Upper lobe of left lung (tissue), 4 donors: Measurements from ENCODE around the gene CCDC197.

Experiments used
- POLR2A ChIP-seq, 4 donors: fragments of 450-650 bp; IDR thresholded peaks; one replicate each; pipeline ENCODE4 v1.5.1; 2016 to 2017; ENCODE audit warnings: antibody characterized with exemption in 4 of 4, mild to moderate bottlenecking in 2 of 4
- TF ChIP-seq, protein P1 (sequence below), 6 experiments: fragments of 450-650 bp in 4 of 6; fragments of 200-600 bp in 2 of 6; sonication (generic) in 2 of 6; IDR thresholded peaks; one replicate each; pipeline ENCODE4 v1.5.1; 2016 to 2019; ENCODE audit warnings: antibody characterized with exemption in 6 of 6

DNA sequence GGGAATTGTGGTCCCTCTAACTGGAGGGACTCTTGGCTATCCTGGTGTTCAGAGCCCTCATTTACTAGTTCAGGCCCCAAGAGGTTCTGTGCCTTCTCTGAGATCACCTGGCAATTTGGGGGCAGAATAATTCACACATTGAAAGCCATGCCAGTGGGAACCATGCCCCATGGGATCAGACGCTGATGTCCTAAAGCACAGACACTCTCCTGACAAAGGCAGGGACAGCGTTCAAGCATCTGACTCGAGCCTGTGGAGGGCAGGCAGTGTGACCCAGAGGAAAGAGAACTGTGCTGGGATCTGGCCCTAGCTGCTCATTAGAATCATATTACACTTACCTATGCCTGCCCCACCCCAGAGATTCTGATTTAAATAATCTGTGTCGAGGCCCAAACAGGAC is 18.4 kb upstream of the CCDC197 start:
- TF ChIP-seq POLR2A (IDR thresholded peaks at IDR 0.05): no peak
- TF ChIP-seq, protein P1, sequence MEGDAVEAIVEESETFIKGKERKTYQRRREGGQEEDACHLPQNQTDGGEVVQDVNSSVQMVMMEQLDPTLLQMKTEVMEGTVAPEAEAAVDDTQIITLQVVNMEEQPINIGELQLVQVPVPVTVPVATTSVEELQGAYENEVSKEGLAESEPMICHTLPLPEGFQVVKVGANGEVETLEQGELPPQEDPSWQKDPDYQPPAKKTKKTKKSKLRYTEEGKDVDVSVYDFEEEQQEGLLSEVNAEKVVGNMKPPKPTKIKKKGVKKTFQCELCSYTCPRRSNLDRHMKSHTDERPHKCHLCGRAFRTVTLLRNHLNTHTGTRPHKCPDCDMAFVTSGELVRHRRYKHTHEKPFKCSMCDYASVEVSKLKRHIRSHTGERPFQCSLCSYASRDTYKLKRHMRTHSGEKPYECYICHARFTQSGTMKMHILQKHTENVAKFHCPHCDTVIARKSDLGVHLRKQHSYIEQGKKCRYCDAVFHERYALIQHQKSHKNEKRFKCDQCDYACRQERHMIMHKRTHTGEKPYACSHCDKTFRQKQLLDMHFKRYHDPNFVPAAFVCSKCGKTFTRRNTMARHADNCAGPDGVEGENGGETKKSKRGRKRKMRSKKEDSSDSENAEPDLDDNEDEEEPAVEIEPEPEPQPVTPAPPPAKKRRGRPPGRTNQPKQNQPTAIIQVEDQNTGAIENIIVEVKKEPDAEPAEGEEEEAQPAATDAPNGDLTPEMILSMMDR (IDR thresholded peaks at IDR 0.05): no peak
